HL-60 (cell line): Measurements from ENCODE around the gene PARP8.

ENCODE experiments used
- DNase-seq, 2 experiments: peaks; one replicate each; pipeline ENCODE4 v3.0.0-alpha.2; 2010 to 2020; ENCODE audit warnings: low read depth in 1 of 2, low spot score in 1 of 2
- H3K27ac ChIP-seq: fragments of 250-450 bp; sonication (Bioruptor Pico); replicated peaks from 2 replicates; pipeline ENCODE4 v1.5.1; 2020; ENCODE audit warnings: mild to moderate bottlenecking, moderate library complexity
- H3K27me3 ChIP-seq: fragments of 250-450 bp; sonication (Bioruptor Pico); 2 replicates; pipeline ENCODE4 v1.5.1; 2021; ENCODE audit warnings: mild to moderate bottlenecking, moderate library complexity; ENCODE audit not compliant: insufficient read depth, poor library complexity, severe bottlenecking
- H3K4me3 ChIP-seq: replicated peaks from 2 replicates; pipeline ENCODE4 v1.5.1; 2011; ENCODE audit warnings: mild to moderate bottlenecking, control low read depth, low read length; ENCODE audit not compliant: insufficient read depth
- CTCF ChIP-seq: IDR thresholded peaks from one replicate; pipeline ENCODE4 v1.5.1; 2011; ENCODE audit warnings: low read length, control low read depth, inconsistent platforms; ENCODE audit not compliant: insufficient read depth
- GABPA ChIP-seq: IDR thresholded peaks from 2 replicates; pipeline ENCODE4 v1.6.1; 2012; ENCODE audit warnings: low read depth
- POLR2AphosphoS5 ChIP-seq: IDR thresholded peaks from 2 replicates; pipeline ENCODE4 v1.6.1; 2012; ENCODE audit warnings: low read depth
- SPI1 ChIP-seq: IDR thresholded peaks from 2 replicates; pipeline ENCODE4 v1.6.1; 2012; ENCODE audit warnings: low read depth, mild to moderate bottlenecking, borderline replicate concordance
- TF ChIP-seq, protein P1 (sequence below): IDR thresholded peaks from 2 replicates; pipeline ENCODE4 v1.6.1; 2012; ENCODE audit warnings: low read depth; ENCODE audit not compliant: insufficient replicate concordance

Gene PARP8

DNA sequence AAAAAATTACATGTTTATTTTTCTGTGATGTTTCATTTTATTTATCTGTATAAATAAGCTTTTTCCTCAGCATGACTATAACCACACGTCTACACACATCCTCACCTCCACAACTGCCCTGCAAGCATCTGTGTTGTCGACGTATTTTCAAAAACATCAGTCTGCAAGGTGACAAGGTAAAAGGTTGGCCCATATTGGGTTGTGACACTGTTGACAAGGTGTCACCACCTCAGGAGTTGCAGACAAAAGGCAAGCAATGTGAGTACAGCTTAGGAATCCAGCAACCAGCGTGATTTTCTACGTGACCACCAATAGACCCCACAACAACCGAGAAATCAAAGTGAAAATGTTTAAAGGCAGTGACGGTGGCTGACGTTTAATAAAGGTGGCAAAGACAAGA, 187.6 kb downstream of the PARP8 start:
- TF ChIP-seq POLR2AphosphoS5, result no peak
- TF ChIP-seq, protein P1, sequence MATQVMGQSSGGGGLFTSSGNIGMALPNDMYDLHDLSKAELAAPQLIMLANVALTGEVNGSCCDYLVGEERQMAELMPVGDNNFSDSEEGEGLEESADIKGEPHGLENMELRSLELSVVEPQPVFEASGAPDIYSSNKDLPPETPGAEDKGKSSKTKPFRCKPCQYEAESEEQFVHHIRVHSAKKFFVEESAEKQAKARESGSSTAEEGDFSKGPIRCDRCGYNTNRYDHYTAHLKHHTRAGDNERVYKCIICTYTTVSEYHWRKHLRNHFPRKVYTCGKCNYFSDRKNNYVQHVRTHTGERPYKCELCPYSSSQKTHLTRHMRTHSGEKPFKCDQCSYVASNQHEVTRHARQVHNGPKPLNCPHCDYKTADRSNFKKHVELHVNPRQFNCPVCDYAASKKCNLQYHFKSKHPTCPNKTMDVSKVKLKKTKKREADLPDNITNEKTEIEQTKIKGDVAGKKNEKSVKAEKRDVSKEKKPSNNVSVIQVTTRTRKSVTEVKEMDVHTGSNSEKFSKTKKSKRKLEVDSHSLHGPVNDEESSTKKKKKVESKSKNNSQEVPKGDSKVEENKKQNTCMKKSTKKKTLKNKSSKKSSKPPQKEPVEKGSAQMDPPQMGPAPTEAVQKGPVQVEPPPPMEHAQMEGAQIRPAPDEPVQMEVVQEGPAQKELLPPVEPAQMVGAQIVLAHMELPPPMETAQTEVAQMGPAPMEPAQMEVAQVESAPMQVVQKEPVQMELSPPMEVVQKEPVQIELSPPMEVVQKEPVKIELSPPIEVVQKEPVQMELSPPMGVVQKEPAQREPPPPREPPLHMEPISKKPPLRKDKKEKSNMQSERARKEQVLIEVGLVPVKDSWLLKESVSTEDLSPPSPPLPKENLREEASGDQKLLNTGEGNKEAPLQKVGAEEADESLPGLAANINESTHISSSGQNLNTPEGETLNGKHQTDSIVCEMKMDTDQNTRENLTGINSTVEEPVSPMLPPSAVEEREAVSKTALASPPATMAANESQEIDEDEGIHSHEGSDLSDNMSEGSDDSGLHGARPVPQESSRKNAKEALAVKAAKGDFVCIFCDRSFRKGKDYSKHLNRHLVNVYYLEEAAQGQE, result no peak
- no peak for TF ChIP-seq CTCF
- no peak for TF ChIP-seq GABPA
- TF ChIP-seq SPI1, result no peak
- no peak overlapping the region for H3K4me3 ChIP-seq
- no peak overlapping the region for H3K27ac ChIP-seq
- H3K27me3 ChIP-seq, result no peaks in the 10 kb centered on the region
- DNase-seq, result no peak

DNA sequence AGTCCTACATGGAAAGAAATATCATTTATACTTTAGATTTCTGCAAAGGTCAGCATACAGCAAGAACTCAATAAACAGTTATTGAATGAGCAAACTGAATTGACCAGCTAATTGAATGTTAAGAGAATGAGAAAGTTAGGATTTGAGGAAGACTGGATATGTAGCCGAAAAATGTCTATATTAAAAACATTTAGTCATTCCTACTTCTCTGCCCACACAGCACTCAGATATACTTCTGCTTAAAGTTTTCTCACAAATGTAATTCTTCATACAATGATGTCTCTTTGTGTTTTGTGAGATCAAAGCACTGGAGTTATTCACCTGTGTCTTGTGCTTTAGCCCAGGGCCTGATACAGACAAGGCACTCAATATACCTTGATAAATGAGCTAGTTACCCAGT, 188.6 kb downstream of the PARP8 start:
- no peak for DNase-seq
- no peak overlapping the region for H3K4me3 ChIP-seq
- no peaks in the 10 kb centered on the region for H3K27me3 ChIP-seq
- H3K27ac ChIP-seq, result no peak overlapping the region
- TF ChIP-seq GABPA (no peak), CTCF (no peak), POLR2AphosphoS5 (no peak)
- TF ChIP-seq, protein P1, result no peak

- Histone ChIP-seq H3K4me3 (no peak overlapping the region), H3K27me3 (no peaks in the 10 kb centered on the region), H3K27ac (peak overlapping the region; percentile 8; the same call in 1 of the 2 replicates)
- DNase-seq, result peak in 1 of 2 experiments; percentile 12
- TF ChIP-seq, protein P1, result no peak
- TF ChIP-seq GABPA (no peak), SPI1 (peak; percentile 53; the same call in 1 of the 2 replicates), CTCF (no peak), POLR2AphosphoS5 (no peak)
These were observed 190.1 kb downstream of the PARP8 start for GRCh38 chr5:50856401-50857119.
